Astrocyte of the cerebellum (primary cell): ENCODE results near the gene IGDCC3.

Source experiments
- DNase-seq: peaks from one replicate; pipeline ENCODE4 v3.0.0-alpha.2; 2011; ENCODE audit warnings: low read depth
- H3K4me3 ChIP-seq: 2 replicates; pipeline ENCODE4 v1.5.1; 2011; ENCODE audit warnings: mild to moderate bottlenecking, low read depth, low read length, moderate library complexity
- in situ Hi-C: cut with HindIII; loops from 2 replicates; pipeline ENCODE4 v1.10.0; 2017; ENCODE audit warnings: low sequenced_read_pairs
- TF ChIP-seq, protein P1 (sequence below): IDR thresholded peaks from 2 replicates; pipeline ENCODE4 v1.5.1; 2012; ENCODE audit warnings: low read length, low read depth, moderate library complexity, mild to moderate bottlenecking; ENCODE audit errors: missing control alignments

IGDCC3 gene

DNA sequence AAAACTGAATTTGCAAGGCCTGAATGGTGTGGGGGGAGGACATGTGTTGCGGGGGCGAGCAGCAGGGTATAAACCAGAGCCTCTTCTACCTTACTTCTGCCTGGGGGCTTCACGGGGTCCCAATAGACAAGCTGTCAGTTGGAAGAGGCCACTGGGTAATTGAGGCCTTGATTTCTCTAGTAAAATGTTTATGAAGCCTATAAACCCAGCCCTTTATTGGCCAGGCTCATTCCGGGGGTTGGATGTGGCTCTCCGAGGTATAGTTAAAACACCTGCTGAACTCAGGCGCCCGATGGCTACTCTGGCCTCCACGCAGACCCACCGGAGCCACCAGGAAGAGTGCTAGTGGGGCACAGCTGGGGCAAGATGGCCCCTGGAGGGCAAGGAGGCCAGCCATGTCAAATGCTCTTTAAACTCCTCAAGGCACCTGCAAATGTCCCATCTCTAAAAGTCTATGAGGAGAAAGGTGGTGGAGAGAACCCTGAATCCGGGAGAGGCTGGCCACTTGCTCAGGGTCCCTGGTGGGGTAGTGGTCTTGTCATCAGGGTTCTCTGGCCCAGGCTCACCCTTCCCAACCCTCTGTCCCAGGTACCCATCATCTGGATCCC is 34.3 kb downstream of the IGDCC3 start:
- TF ChIP-seq, protein P1, sequence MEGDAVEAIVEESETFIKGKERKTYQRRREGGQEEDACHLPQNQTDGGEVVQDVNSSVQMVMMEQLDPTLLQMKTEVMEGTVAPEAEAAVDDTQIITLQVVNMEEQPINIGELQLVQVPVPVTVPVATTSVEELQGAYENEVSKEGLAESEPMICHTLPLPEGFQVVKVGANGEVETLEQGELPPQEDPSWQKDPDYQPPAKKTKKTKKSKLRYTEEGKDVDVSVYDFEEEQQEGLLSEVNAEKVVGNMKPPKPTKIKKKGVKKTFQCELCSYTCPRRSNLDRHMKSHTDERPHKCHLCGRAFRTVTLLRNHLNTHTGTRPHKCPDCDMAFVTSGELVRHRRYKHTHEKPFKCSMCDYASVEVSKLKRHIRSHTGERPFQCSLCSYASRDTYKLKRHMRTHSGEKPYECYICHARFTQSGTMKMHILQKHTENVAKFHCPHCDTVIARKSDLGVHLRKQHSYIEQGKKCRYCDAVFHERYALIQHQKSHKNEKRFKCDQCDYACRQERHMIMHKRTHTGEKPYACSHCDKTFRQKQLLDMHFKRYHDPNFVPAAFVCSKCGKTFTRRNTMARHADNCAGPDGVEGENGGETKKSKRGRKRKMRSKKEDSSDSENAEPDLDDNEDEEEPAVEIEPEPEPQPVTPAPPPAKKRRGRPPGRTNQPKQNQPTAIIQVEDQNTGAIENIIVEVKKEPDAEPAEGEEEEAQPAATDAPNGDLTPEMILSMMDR, result no peak
- no peak overlapping the region for H3K4me3 ChIP-seq
- in situ Hi-C loops, result no loop called here
- no peak for DNase-seq

DNA sequence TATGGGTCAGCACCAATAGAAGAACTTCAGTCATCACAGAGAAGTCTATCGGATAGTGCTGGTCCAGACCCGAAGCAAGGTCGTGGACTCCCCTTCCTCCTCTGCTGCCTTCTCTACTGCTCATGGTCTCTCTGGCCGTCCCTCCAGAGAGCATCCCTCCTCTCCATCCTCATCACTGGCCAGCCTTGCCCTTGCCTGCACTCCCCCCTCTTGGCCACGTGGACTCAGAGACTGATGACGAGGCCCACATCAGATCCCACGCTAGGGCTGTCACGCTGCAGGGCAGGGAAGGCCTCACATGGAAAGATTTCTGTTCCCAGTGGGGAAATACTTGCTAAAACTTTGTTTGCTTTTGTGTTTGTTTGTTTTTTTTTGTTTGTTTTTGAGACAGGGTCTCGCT is 35.3 kb downstream of the IGDCC3 start:
- TF ChIP-seq, protein P1, result no peak
- in situ Hi-C loops, result no loop called here
- no peak overlapping the region for H3K4me3 ChIP-seq
- no peak for DNase-seq

DNA sequence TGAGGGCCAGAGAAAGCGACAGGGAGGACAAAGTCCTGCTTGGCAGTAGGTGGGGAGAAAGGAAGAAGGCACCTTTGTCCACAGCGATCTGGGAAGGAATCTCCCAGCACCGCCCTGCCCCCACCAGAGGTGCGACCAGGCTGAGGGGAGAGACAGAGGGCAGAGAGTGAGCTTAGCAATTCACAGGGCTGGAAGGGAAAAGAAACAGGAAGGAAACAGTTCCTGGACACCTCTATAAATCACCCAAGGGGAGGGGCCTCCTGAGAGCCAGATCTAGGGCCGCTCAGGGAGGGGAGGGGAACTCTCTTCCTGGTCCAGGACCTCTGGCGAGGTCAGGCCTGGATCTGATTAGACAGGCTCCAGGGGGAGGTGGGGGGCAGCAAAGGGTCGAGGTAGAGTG is 37.9 kb downstream of the IGDCC3 start:
- in situ Hi-C loops, result no loop called here
- TF ChIP-seq, protein P1, result no peak
- no peak overlapping the region for H3K4me3 ChIP-seq
- no peak for DNase-seq

DNA sequence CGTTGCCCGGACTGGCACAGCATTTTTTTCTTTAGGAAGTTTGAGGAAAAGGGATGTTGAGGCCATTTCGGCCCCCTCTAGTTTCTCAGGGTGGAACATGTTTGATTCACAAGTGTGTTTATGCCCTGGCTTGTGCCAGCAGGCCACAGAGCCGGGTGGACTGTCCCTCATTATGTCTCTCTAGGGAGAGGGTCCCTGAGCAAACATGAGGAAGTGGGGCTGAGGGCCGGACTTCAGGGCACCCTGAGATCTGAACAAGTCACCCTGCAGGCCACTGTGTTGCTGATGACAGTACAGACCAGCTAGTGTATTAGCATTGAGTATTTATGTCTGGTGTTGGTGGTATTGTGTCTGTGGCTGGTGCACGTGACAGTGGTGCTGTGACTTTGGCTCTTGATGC is 38.4 kb downstream of the IGDCC3 start:
- in situ Hi-C loops, result no loop called here
- H3K4me3 ChIP-seq, result no peak overlapping the region
- DNase-seq, result no peak
- TF ChIP-seq, protein P1, result no peak

DNA sequence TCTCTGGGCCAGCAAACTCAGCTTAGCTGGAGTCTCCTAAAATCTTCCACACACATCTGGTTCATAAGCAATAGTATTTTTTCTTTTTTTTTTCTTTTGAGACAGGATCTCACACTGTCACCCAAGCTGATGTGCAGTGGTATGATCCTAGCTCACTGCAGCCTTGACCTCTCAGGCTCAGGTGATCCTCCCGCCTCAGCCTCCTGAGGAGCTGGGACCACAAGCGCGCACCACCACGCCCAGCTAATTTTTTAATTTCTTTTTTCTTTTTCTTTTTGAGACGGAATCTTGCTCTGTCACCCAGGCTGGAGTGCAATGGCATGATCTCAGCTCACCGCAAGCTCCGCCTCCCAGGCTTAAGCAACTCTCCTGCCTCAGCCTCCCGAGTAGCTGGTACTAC is 39.0 kb downstream of the IGDCC3 start:
- H3K4me3 ChIP-seq, result no peak overlapping the region
- DNase-seq, result no peak
- TF ChIP-seq, protein P1, result no peak
- in situ Hi-C loops, result no loop called here

DNA sequence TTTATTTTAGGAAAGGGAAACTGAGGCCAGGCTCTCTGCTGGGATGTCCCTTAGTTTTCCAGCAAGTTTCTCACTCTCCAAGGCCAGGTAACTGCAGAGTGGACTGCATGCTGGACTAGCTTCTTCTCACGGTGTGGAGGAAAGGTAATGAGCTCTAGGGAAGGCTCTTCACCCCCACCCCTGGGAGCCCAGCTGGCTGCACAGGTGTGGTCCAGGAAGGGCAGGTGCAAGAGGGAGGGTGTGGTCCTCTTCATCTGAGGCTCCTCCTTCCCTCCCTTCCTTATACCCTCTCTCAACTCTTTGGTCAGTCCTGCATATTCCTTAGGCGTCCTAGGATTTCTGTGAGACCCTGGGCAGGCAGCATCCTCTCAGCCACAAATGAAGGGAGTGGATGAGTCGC is 39.4 kb downstream of the IGDCC3 start:
- no peak overlapping the region for H3K4me3 ChIP-seq
- no peak for DNase-seq
- in situ Hi-C loops, result no loop called here
- TF ChIP-seq, protein P1, result no peak

DNA sequence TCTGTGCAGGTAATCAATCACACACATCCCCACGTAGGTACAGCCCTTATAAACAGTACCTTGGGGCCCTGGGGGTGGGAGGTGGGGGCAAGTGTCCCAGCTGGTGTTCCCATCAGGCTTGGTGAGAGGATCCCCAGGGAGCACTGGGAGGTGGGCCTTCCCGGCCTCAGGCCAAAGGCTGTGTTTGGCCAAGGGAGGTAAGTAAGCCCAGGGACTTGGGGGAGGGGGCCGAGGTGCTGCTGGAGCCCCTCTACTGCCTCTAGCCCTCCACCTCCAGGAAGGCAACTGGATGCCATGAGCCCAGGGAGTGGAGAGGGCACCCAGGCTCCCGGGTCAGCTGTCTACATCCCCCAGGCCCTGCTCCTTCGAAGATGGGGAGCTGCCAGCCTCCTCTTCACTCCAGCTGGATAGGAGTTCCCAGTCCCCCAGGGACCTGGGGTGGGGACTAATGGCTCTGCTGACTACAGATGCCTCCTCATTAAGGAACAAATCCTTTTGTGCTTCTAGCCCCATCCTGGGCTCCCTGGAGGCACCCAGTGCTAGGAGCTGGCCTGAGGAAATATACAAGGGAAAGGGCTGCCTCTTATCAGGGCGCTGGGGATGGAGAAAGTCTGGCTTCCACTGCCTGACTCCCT is 40.2 kb downstream of the IGDCC3 start:
- DNase-seq, result no peak
- TF ChIP-seq, protein P1, result no peak
- in situ Hi-C loops, result no loop called here
- H3K4me3 ChIP-seq, result no peak overlapping the region
